Stimulated activated naive CD8-positive, alpha-beta T cell treated with anti-CD3 and anti-CD28 coated beads, Interleukin-15, Interleukin-2, amounts not matched to agents 100 ng/mL and 50 ng/mL, for 24 hours (primary cell): Measurements from ENCODE around the gene HMGB1.
A peak's percentile ranks its signal among the peaks of the same experiment; 100 is the strongest.
"Not testable (repeated sequence)": the region's sequence is repeated elsewhere in the genome, so short reads cannot be mapped to it uniquely, and the experiment has no call there.

Experiments
- H3K27ac Mint-ChIP-seq: one replicate; pipeline ENCODE4 v1.8.0; 2021; ENCODE audit warnings: mild to moderate bottlenecking, mixed read lengths
- H3K27me3 Mint-ChIP-seq: one replicate; pipeline ENCODE4 v1.8.0; 2021; ENCODE audit warnings: mixed read lengths
- H3K36me3 Mint-ChIP-seq: one replicate; pipeline ENCODE4 v1.8.0; 2021; ENCODE audit warnings: low read depth, mixed read lengths
- H3K4me1 Mint-ChIP-seq: one replicate; pipeline ENCODE4 v1.8.0; 2021; ENCODE audit warnings: low read depth, mixed read lengths
- H3K4me3 Mint-ChIP-seq: one replicate; pipeline ENCODE4 v1.8.0; 2021; ENCODE audit warnings: mild to moderate bottlenecking, mixed read lengths
- H3K9me3 Mint-ChIP-seq: one replicate; pipeline ENCODE4 v1.8.0; 2021; ENCODE audit warnings: mixed read lengths

Gene HMGB1

GRCh38 chr13:30454991-30455390, 10.7 kb downstream of the HMGB1 start:
- Mint-ChIP-seq H3K27ac (no peak overlapping the region), H3K36me3 (peaks cover 27% of the 10 kb centered on the region), H3K4me1 (peaks cover 32% of the 10 kb centered on the region), H3K27me3 (no peaks in the 10 kb centered on the region), H3K4me3 (no peak overlapping the region), H3K9me3 (no peaks in the 10 kb centered on the region)

GRCh38 chr13:30453727-30454126, 12.0 kb downstream of the HMGB1 start:
- no peaks in the 10 kb centered on the region for H3K9me3 Mint-ChIP-seq
- H3K4me3 Mint-ChIP-seq: no peak overlapping the region
- no peak overlapping the region for H3K27ac Mint-ChIP-seq
- no peaks in the 10 kb centered on the region for H3K27me3 Mint-ChIP-seq
- H3K4me1 Mint-ChIP-seq: peaks cover 25% of the 10 kb centered on the region
- H3K36me3 Mint-ChIP-seq: peaks cover 15% of the 10 kb centered on the region

GRCh38 chr13:30451476-30451875, 14.3 kb downstream of the HMGB1 start:
- H3K9me3 Mint-ChIP-seq, H3K36me3 Mint-ChIP-seq: not testable (repeated sequence)
- peaks cover 13% of the 10 kb centered on the region for H3K4me1 Mint-ChIP-seq

GRCh38 chr13:30450066-30450465, 15.7 kb downstream of the HMGB1 start:
- H3K27me3 Mint-ChIP-seq: peaks cover 5% of the 10 kb centered on the region
- H3K36me3 Mint-ChIP-seq: no peaks in the 10 kb centered on the region
- H3K27ac Mint-ChIP-seq: no peak overlapping the region

More at GRCh38 chr13:30451476-30451875, 14.3 kb downstream of the HMGB1 start:
- H3K27me3 Mint-ChIP-seq, H3K27ac Mint-ChIP-seq, H3K4me3 Mint-ChIP-seq: not testable (repeated sequence)

GRCh38 chr13:30448441-30448840, 17.3 kb downstream of the HMGB1 start:
- H3K4me1 Mint-ChIP-seq: peaks cover 8% of the 10 kb centered on the region
- no peaks in the 10 kb centered on the region for H3K9me3 Mint-ChIP-seq
- H3K4me3 Mint-ChIP-seq: no peak overlapping the region
- H3K27ac Mint-ChIP-seq: no peak overlapping the region
- no peaks in the 10 kb centered on the region for H3K36me3 Mint-ChIP-seq
- peaks cover 5% of the 10 kb centered on the region for H3K27me3 Mint-ChIP-seq

More at GRCh38 chr13:30450066-30450465, 15.7 kb downstream of the HMGB1 start:
- no peak overlapping the region for H3K4me3 Mint-ChIP-seq
- no peaks in the 10 kb centered on the region for H3K9me3 Mint-ChIP-seq
- H3K4me1 Mint-ChIP-seq: peaks cover 14% of the 10 kb centered on the region

- Mint-ChIP-seq H3K4me3 (peak overlapping the region; percentile 52), H3K27ac (no peak overlapping the region), H3K4me1 (peaks cover 11% of the 10 kb centered on the region), H3K27me3 (peaks cover 5% of the 10 kb centered on the region), H3K36me3 (no peaks in the 10 kb centered on the region), H3K9me3 (no peaks in the 10 kb centered on the region)
Measured at GRCh38 chr13:30446126-30446500, 19.6 kb downstream of the HMGB1 start.

- H3K4me1 Mint-ChIP-seq: peaks cover 17% of the 10 kb centered on the region
- no peak overlapping the region for H3K4me3 Mint-ChIP-seq
- H3K36me3 Mint-ChIP-seq: no peaks in the 10 kb centered on the region
- H3K27me3 Mint-ChIP-seq: peaks cover 5% of the 10 kb centered on the region
- no peaks in the 10 kb centered on the region for H3K9me3 Mint-ChIP-seq
- no peak overlapping the region for H3K27ac Mint-ChIP-seq
Measured at GRCh38 chr13:30443957-30444404, 21.8 kb downstream of the HMGB1 start.

- H3K36me3 Mint-ChIP-seq, H3K9me3 Mint-ChIP-seq, H3K27ac Mint-ChIP-seq: not testable (repeated sequence)
Measured at GRCh38 chr13:30443491-30443890, 22.2 kb downstream of the HMGB1 start.

GRCh38 chr13:30442926-30443325, 22.8 kb downstream of the HMGB1 start:
- Mint-ChIP-seq H3K36me3 (no peaks in the 10 kb centered on the region), H3K4me3 (no peak overlapping the region), H3K27ac (no peak overlapping the region), H3K9me3 (no peaks in the 10 kb centered on the region), H3K4me1 (peaks cover 17% of the 10 kb centered on the region), H3K27me3 (peaks cover 5% of the 10 kb centered on the region)

More at GRCh38 chr13:30443491-30443890, 22.2 kb downstream of the HMGB1 start:
- not testable (repeated sequence) for H3K4me3 Mint-ChIP-seq, H3K27me3 Mint-ChIP-seq
- H3K4me1 Mint-ChIP-seq: peaks cover 17% of the 10 kb centered on the region

- Mint-ChIP-seq H3K4me1 (peaks cover 13% of the 10 kb centered on the region), H3K36me3 (no peaks in the 10 kb centered on the region), H3K27ac (peak overlapping the region; percentile 38), H3K4me3 (no peak overlapping the region), H3K27me3 (peaks cover under 1% of the 10 kb centered on the region), H3K9me3 (no peaks in the 10 kb centered on the region)
Measured at GRCh38 chr13:30440910-30441703, 24.6 kb downstream of the HMGB1 start.

- Mint-ChIP-seq H3K4me3 (no peak overlapping the region), H3K4me1 (peaks cover 10% of the 10 kb centered on the region), H3K9me3 (no peaks in the 10 kb centered on the region), H3K27me3 (no peaks in the 10 kb centered on the region), H3K36me3 (no peaks in the 10 kb centered on the region), H3K27ac (no peak overlapping the region)
Measured at GRCh38 chr13:30438286-30438685, 27.4 kb downstream of the HMGB1 start.

- H3K36me3 Mint-ChIP-seq: no peaks in the 10 kb centered on the region
- no peak overlapping the region for H3K4me3 Mint-ChIP-seq
- no peaks in the 10 kb centered on the region for H3K27me3 Mint-ChIP-seq
- no peaks in the 10 kb centered on the region for H3K9me3 Mint-ChIP-seq
- H3K27ac Mint-ChIP-seq: no peak overlapping the region
- H3K4me1 Mint-ChIP-seq: peaks cover 10% of the 10 kb centered on the region
Measured at GRCh38 chr13:30437177-30437576, 28.6 kb downstream of the HMGB1 start.

- H3K9me3 Mint-ChIP-seq: no peaks in the 10 kb centered on the region
- no peak overlapping the region for H3K4me3 Mint-ChIP-seq
Measured at GRCh38 chr13:30435911-30436451, 29.8 kb downstream of the HMGB1 start.

GRCh38 chr13:30431269-30431940, 34.3 kb downstream of the HMGB1 start:
- Mint-ChIP-seq H3K4me3 (peak overlapping the region; percentile 79), H3K27me3 (no peaks in the 10 kb centered on the region), H3K27ac (peak overlapping the region; percentile 97), H3K4me1 (peaks cover 34% of the 10 kb centered on the region), H3K36me3 (no peaks in the 10 kb centered on the region), H3K9me3 (no peaks in the 10 kb centered on the region)

More at GRCh38 chr13:30435911-30436451, 29.8 kb downstream of the HMGB1 start:
- Mint-ChIP-seq H3K27me3 (no peaks in the 10 kb centered on the region), H3K27ac (no peak overlapping the region), H3K4me1 (peaks cover 15% of the 10 kb centered on the region), H3K36me3 (no peaks in the 10 kb centered on the region)
